ENCODE results near the gene ARSI.

The ARSI gene

GRCh38 chr5:150295741-150296486 is 6.8 kb downstream of the ARSI start:
- peaks cover 3% of the 10 kb centered on the region; the same call in 1 of the 2 replicates for H3K4me1 ChIP-seq (ENCODE audit: control insufficient read depth, insufficient read depth, low read length)
- H3K27ac ChIP-seq (ENCODE audit: extremely low read depth, low read depth, low read length), result no peak overlapping the region
- no peaks in the 10 kb centered on the region for H3K9me3 ChIP-seq (ENCODE audit: control insufficient read depth, insufficient read depth, low read depth, low read length)
- H3K36me3 ChIP-seq (ENCODE audit: control insufficient read depth in 2 of 2, insufficient read depth in 1 of 2, low read length in 2 of 2), result no peaks in the 10 kb centered on the region
- ChIA-PET POLR2A (interaction anchor here (1.1 to 1.8 kb wide), 3 partner anchors 23 to 62 kb away, joined by 4 to 5 read pairs (median 5); partner anchors contain the start of gene TCOF1), CTCF (no interaction called here)
- no peak overlapping the region for H3K4me3 ChIP-seq (ENCODE audit: low read depth, low read length)
- TF ChIP-seq ZNF600 (tag by site-specific recombination; IDR thresholded peaks at IDR 0.05), result peak; percentile 65; the same call in 1 of the 2 replicates
- TF ChIP-seq ZFHX2 (tag by site-specific recombination; conservative IDR thresholded peaks at IDR 0.05), result peak; percentile 70
- TF ChIP-seq EGR2 (tag by site-specific recombination; IDR thresholded peaks at IDR 0.05; ENCODE audit: low read depth), result peak; percentile 80
- TF ChIP-seq ZNF521 (tag by site-specific recombination; IDR thresholded peaks at IDR 0.05), result no peak
- TF ChIP-seq ZNF280C (tag by site-specific recombination; IDR thresholded peaks at IDR 0.05), result no peak

GRCh38 chr5:150295172-150295634 is 7.5 kb downstream of the ARSI start:
- Histone ChIP-seq H3K36me3 (ENCODE audit: control insufficient read depth in 2 of 2, insufficient read depth in 1 of 2, low read length in 2 of 2) (no peaks in the 10 kb centered on the region), H3K4me3 (ENCODE audit: low read depth, low read length) (no peak overlapping the region), H3K27ac (ENCODE audit: extremely low read depth, low read depth, low read length) (no peak overlapping the region), H3K9me3 (ENCODE audit: control insufficient read depth, insufficient read depth, low read depth, low read length) (no peaks in the 10 kb centered on the region), H3K4me1 (ENCODE audit: control insufficient read depth, insufficient read depth, low read length) (peaks cover 3% of the 10 kb centered on the region; the same call in 1 of the 2 replicates)
- POLR2A ChIA-PET, result interaction anchor here (0.5 to 1.8 kb wide), 4 partner anchors 17 to 62 kb away, joined by 4 to 5 read pairs (median 4); partner anchors contain the start of gene TCOF1
- TF ChIP-seq ZNF202 (tag by site-specific recombination; IDR thresholded peaks at IDR 0.05; ENCODE audit: borderline replicate concordance) (no peak), ZNF600 (tag by site-specific recombination; IDR thresholded peaks at IDR 0.05) (0 out of 2 replicates have a peak, but pooled peaks have one; percentile 31), GLIS2 (tag by site-specific recombination; IDR thresholded peaks at IDR 0.05) (peak; percentile 66; the same call in 1 of the 2 replicates), ZFHX2 (tag by site-specific recombination; conservative IDR thresholded peaks at IDR 0.05) (peak; percentile 94), KLF17 (tag by site-specific recombination; IDR thresholded peaks at IDR 0.05) (0 out of 2 replicates have a peak, but pooled peaks have one; percentile 73), ZNF335 (tag by site-specific recombination; conservative IDR thresholded peaks at IDR 0.05) (peak; percentile 68), ZIC2 (tag by site-specific recombination; IDR thresholded peaks at IDR 0.05) (peak; percentile 83), ZNF530 (tag by site-specific recombination; IDR thresholded peaks at IDR 0.05; ENCODE audit: low read depth) (no peak), EGR2 (tag by site-specific recombination; IDR thresholded peaks at IDR 0.05; ENCODE audit: low read depth) (peak; percentile 92), ZNF157 (tag by site-specific recombination; IDR thresholded peaks at IDR 0.05) (no peak), SCRT2 (tag by site-specific recombination; IDR thresholded peaks at IDR 0.05) (0 out of 2 replicates have a peak, but pooled peaks have one; percentile 10), KLF9 (tag by site-specific recombination; IDR thresholded peaks at IDR 0.05; ENCODE audit: low read depth) (peak; percentile 52; the same call in 1 of the 2 replicates), ZBTB20 (tag by site-specific recombination; IDR thresholded peaks at IDR 0.05) (peak; percentile 81), ZNF701 (tag by site-specific recombination; IDR thresholded peaks at IDR 0.05) (no peak), ZBTB8A (tag by site-specific recombination; IDR thresholded peaks at IDR 0.05) (peak; percentile 27; the same call in 1 of the 2 replicates), GLIS1 (tag by site-specific recombination; IDR thresholded peaks at IDR 0.05) (peak; percentile 93), SP7 (tag by site-specific recombination; IDR thresholded peaks at IDR 0.05) (peak; percentile 44), KLF1 (tag by site-specific recombination; IDR thresholded peaks at IDR 0.05) (peak; percentile 97), ZBTB1 (tag by site-specific recombination; IDR thresholded peaks at IDR 0.05) (no peak)
- TF ChIP-seq, protein P1, sequence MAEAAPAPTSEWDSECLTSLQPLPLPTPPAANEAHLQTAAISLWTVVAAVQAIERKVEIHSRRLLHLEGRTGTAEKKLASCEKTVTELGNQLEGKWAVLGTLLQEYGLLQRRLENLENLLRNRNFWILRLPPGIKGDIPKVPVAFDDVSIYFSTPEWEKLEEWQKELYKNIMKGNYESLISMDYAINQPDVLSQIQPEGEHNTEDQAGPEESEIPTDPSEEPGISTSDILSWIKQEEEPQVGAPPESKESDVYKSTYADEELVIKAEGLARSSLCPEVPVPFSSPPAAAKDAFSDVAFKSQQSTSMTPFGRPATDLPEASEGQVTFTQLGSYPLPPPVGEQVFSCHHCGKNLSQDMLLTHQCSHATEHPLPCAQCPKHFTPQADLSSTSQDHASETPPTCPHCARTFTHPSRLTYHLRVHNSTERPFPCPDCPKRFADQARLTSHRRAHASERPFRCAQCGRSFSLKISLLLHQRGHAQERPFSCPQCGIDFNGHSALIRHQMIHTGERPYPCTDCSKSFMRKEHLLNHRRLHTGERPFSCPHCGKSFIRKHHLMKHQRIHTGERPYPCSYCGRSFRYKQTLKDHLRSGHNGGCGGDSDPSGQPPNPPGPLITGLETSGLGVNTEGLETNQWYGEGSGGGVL (tag by site-specific recombination; IDR thresholded peaks at IDR 0.05), result peak; percentile 62; the same call in 1 of the 2 replicates
- TF ChIP-seq, protein P2, sequence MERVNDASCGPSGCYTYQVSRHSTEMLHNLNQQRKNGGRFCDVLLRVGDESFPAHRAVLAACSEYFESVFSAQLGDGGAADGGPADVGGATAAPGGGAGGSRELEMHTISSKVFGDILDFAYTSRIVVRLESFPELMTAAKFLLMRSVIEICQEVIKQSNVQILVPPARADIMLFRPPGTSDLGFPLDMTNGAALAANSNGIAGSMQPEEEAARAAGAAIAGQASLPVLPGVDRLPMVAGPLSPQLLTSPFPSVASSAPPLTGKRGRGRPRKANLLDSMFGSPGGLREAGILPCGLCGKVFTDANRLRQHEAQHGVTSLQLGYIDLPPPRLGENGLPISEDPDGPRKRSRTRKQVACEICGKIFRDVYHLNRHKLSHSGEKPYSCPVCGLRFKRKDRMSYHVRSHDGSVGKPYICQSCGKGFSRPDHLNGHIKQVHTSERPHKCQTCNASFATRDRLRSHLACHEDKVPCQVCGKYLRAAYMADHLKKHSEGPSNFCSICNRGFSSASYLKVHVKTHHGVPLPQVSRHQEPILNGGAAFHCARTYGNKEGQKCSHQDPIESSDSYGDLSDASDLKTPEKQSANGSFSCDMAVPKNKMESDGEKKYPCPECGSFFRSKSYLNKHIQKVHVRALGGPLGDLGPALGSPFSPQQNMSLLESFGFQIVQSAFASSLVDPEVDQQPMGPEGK (tag by site-specific recombination; IDR thresholded peaks at IDR 0.05), result peak; percentile 44; the same call in 1 of the 2 replicates
- TF ChIP-seq, protein P3, sequence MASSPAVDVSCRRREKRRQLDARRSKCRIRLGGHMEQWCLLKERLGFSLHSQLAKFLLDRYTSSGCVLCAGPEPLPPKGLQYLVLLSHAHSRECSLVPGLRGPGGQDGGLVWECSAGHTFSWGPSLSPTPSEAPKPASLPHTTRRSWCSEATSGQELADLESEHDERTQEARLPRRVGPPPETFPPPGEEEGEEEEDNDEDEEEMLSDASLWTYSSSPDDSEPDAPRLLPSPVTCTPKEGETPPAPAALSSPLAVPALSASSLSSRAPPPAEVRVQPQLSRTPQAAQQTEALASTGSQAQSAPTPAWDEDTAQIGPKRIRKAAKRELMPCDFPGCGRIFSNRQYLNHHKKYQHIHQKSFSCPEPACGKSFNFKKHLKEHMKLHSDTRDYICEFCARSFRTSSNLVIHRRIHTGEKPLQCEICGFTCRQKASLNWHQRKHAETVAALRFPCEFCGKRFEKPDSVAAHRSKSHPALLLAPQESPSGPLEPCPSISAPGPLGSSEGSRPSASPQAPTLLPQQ (tag by site-specific recombination; IDR thresholded peaks at IDR 0.05), result peak; percentile 44; the same call in 1 of the 2 replicates
- CTCF ChIA-PET, result interaction anchor here (0.6 to 0.7 kb wide), 2 partner anchors 142 to 163 kb away, joined by 3 to 4 read pairs; no protein-coding TSS in a partner anchor

Data from HEK293 (cell line).